ENCODE data around the gene RFNG. TPM values are rescaled to one million over a fixed set of nuclear protein-coding genes. Genes with fewer than 3 reads are reported as not detected.

The RFNG gene
- total RNA-seq, 2 donors from 2014 or later = 46.3 to 54.5 TPM

GRCh38 chr17:82097919-82098168 is 46.2 kb upstream of the RFNG start:
- TF ChIP-seq CTCF (conservative IDR thresholded peaks at IDR 0.05) = no peak
- Mint-ChIP-seq H3K4me3 (peak overlapping the region; percentile 68), H3K9me3 (no peaks in the 10 kb centered on the region), H3K27me3 (ENCODE audit: insufficient read depth) (no peaks in the 10 kb centered on the region), H3K4me1 (peaks cover 23% of the 10 kb centered on the region), H3K27ac (no peak overlapping the region), H3K36me3 (ENCODE audit: low read depth) (peaks cover 13% of the 10 kb centered on the region)
- 0 to 1% methylated on average over 18 to 36 of the region's 36 CpGs for WGBS, 2 experiments (ENCODE audit: insufficient coverage in 1 of 2, insufficient read length in 1 of 2)
- Histone ChIP-seq H3K4me3 (ENCODE audit: low read length) (peak overlapping the region; percentile 88), H3K9ac (ENCODE audit: extremely low read depth, low read length, poor library complexity, severe bottlenecking) (peak overlapping the region; percentile 67), H3K27me3 (ENCODE audit: control insufficient read depth, insufficient read depth, low read length, poor library complexity, severe bottlenecking) (no peaks in the 10 kb centered on the region), H3K27ac (ENCODE audit: low read depth, low read length) (peak overlapping the region; percentile 53), H3K36me3 (ENCODE audit: control insufficient read depth, insufficient read depth, low read length) (peaks cover 34% of the 10 kb centered on the region), H3K9me3 (ENCODE audit: control insufficient read depth, low read length) (no peaks in the 10 kb centered on the region), H3K4me1 (ENCODE audit: control insufficient read depth, insufficient read depth, low read length) (peaks cover 17% of the 10 kb centered on the region)
- no peak for DNase-seq

GRCh38 chr17:82097184-82097918 is 45.7 kb upstream of the RFNG start:
- Histone ChIP-seq H3K27ac (ENCODE audit: low read depth, low read length) (peak overlapping the region; percentile 53), H3K36me3 (ENCODE audit: control insufficient read depth, insufficient read depth, low read length) (peaks cover 34% of the 10 kb centered on the region), H3K9ac (ENCODE audit: extremely low read depth, low read length, poor library complexity, severe bottlenecking) (peak overlapping the region; percentile 67), H3K4me1 (ENCODE audit: control insufficient read depth, insufficient read depth, low read length) (peaks cover 17% of the 10 kb centered on the region), H3K27me3 (ENCODE audit: control insufficient read depth, insufficient read depth, low read length, poor library complexity, severe bottlenecking) (no peaks in the 10 kb centered on the region), H3K4me3 (ENCODE audit: low read length) (peak overlapping the region; percentile 88), H3K9me3 (ENCODE audit: control insufficient read depth, low read length) (no peaks in the 10 kb centered on the region)
- Mint-ChIP-seq H3K4me3 (peak overlapping the region; percentile 68), H3K27ac (no peak overlapping the region), H3K9me3 (no peaks in the 10 kb centered on the region), H3K36me3 (ENCODE audit: low read depth) (peaks cover 13% of the 10 kb centered on the region), H3K4me1 (peaks cover 22% of the 10 kb centered on the region), H3K27me3 (ENCODE audit: insufficient read depth) (no peaks in the 10 kb centered on the region)
- 0 to 1% methylated on average over 9 to 77 of the region's 77 CpGs for WGBS, 2 experiments (ENCODE audit: insufficient coverage in 1 of 2, insufficient read length in 1 of 2)
- DNase-seq = peak; percentile 79
- TF ChIP-seq CTCF (conservative IDR thresholded peaks at IDR 0.05) = no peak

GRCh38 chr17:82096709-82097183 is 45.1 kb upstream of the RFNG start:
- peaks cover 17% of the 10 kb centered on the region for H3K4me1 ChIP-seq (ENCODE audit: control insufficient read depth, insufficient read depth, low read length)
- H3K9ac ChIP-seq (ENCODE audit: extremely low read depth, low read length, poor library complexity, severe bottlenecking) = peak overlapping the region; percentile 67
- peak overlapping the region; percentile 68 for H3K4me3 Mint-ChIP-seq
- no peaks in the 10 kb centered on the region for H3K9me3 ChIP-seq (ENCODE audit: control insufficient read depth, low read length)
- no peak for TF ChIP-seq CTCF (conservative IDR thresholded peaks at IDR 0.05)
- no peaks in the 10 kb centered on the region for H3K27me3 Mint-ChIP-seq (ENCODE audit: insufficient read depth)
- peaks cover 19% of the 10 kb centered on the region for H3K4me1 Mint-ChIP-seq
- H3K36me3 Mint-ChIP-seq (ENCODE audit: low read depth) = peaks cover 13% of the 10 kb centered on the region
- no peak for DNase-seq
- H3K27me3 ChIP-seq (ENCODE audit: control insufficient read depth, insufficient read depth, low read length, poor library complexity, severe bottlenecking) = no peaks in the 10 kb centered on the region
- peaks cover 39% of the 10 kb centered on the region for H3K36me3 ChIP-seq (ENCODE audit: control insufficient read depth, insufficient read depth, low read length)
- peak overlapping the region; percentile 49 for H3K27ac ChIP-seq (ENCODE audit: low read depth, low read length)
- no peak overlapping the region for H3K27ac Mint-ChIP-seq
- H3K4me3 ChIP-seq (ENCODE audit: low read length) = peak overlapping the region; percentile 88
- WGBS, 2 experiments (ENCODE audit: insufficient coverage in 1 of 2, insufficient read length in 1 of 2) = 56% methylated on average over 8 of the region's 8 CpGs; no CpG with 5 or more reads in 1 of the 2 experiments
- H3K9me3 Mint-ChIP-seq = no peaks in the 10 kb centered on the region
